Activated naive CD8-positive, alpha-beta T cell treated with anti-CD3 and anti-CD28 coated beads, Interleukin-2, amount 50 U/mL, for 24 hours (primary cell): Measurements from ENCODE around the gene NLRP14.

Experiments
- ATAC-seq: fragments of 150-1000 bp; cut with Tn5 transposase; one replicate; pipeline ENCODE4 v1.10.0; 2021
- DNase-seq: peaks from one replicate; pipeline ENCODE4 v3.0.0; 2021
- H3K27ac Mint-ChIP-seq: one replicate; pipeline ENCODE4 v1.8.0; 2021; ENCODE audit warnings: mild to moderate bottlenecking, mixed read lengths
- H3K27me3 Mint-ChIP-seq: one replicate; pipeline ENCODE4 v1.8.0; 2021; ENCODE audit warnings: mixed read lengths
- H3K36me3 Mint-ChIP-seq: one replicate; pipeline ENCODE4 v1.8.0; 2021; ENCODE audit warnings: low read depth, mixed read lengths
- H3K4me1 Mint-ChIP-seq: one replicate; pipeline ENCODE4 v1.8.0; 2021; ENCODE audit warnings: mixed read lengths
- H3K4me3 Mint-ChIP-seq: one replicate; pipeline ENCODE4 v1.8.0; 2021; ENCODE audit warnings: mild to moderate bottlenecking, moderate library complexity, mixed read lengths
- H3K9me3 Mint-ChIP-seq: one replicate; pipeline ENCODE4 v1.8.0; 2021; ENCODE audit warnings: mixed read lengths

NLRP14 gene

GRCh38 chr11:7020183-7020917, at the start of gene NLRP14, which contains the start of gene ZNF214:
TSS of gene NLRP14 (plus strand) at chr11:7020479. CDS start at chr11:7038587, 18,108 bp downstream.
TSS of gene ZNF214 (minus strand) at chr11:7020346. CDS start at chr11:7002835, 17,511 bp downstream.
- peaks cover 30% of the 10 kb centered on the region for H3K27me3 Mint-ChIP-seq
- H3K4me3 Mint-ChIP-seq, result peak within 1 kb of the TSS; percentile 24
- H3K27ac Mint-ChIP-seq, result no peak within 1 kb of the TSS
- ATAC-seq (no peak), DNase-seq (no peak)
- no peaks in the 10 kb centered on the region for H3K9me3 Mint-ChIP-seq
- no peaks in the 10 kb centered on the region for H3K36me3 Mint-ChIP-seq
- H3K4me1 Mint-ChIP-seq, result peaks cover 2% of the 10 kb centered on the region

GRCh38 chr11:6979365-6979764, 40.9 kb upstream of the NLRP14 start:
- Mint-ChIP-seq H3K36me3 (no peaks in the 10 kb centered on the region), H3K4me3 (no peak overlapping the region), H3K4me1 (no peaks in the 10 kb centered on the region), H3K27ac (no peak overlapping the region), H3K9me3 (no peaks in the 10 kb centered on the region), H3K27me3 (peaks cover 3% of the 10 kb centered on the region)
- DNase-seq (no peak), ATAC-seq (no peak)

- H3K4me1 Mint-ChIP-seq, result no peaks in the 10 kb centered on the region
- no peaks in the 10 kb centered on the region for H3K9me3 Mint-ChIP-seq
Observed at GRCh38 chr11:6986487-6986886, 33.8 kb upstream of the NLRP14 start.

GRCh38 chr11:6988506-6988905, 31.8 kb upstream of the NLRP14 start:
- ATAC-seq, result no peak
- Mint-ChIP-seq H3K27ac (no peak overlapping the region), H3K27me3 (no peaks in the 10 kb centered on the region)

More at GRCh38 chr11:6986487-6986886, 33.8 kb upstream of the NLRP14 start:
- DNase-seq (no peak), ATAC-seq (no peak)
- Mint-ChIP-seq H3K27me3 (peaks cover 2% of the 10 kb centered on the region), H3K4me3 (no peak overlapping the region), H3K27ac (no peak overlapping the region), H3K36me3 (no peaks in the 10 kb centered on the region)

GRCh38 chr11:6991227-6991626, 29.1 kb upstream of the NLRP14 start:
- Mint-ChIP-seq H3K36me3 (no peaks in the 10 kb centered on the region), H3K4me3 (no peak overlapping the region), H3K27ac (no peak overlapping the region), H3K4me1 (no peaks in the 10 kb centered on the region), H3K27me3 (peaks cover 5% of the 10 kb centered on the region), H3K9me3 (no peaks in the 10 kb centered on the region)
- DNase-seq, result no peak
- ATAC-seq, result no peak

More at GRCh38 chr11:6988506-6988905, 31.8 kb upstream of the NLRP14 start:
- Mint-ChIP-seq H3K9me3 (no peaks in the 10 kb centered on the region), H3K4me1 (no peaks in the 10 kb centered on the region), H3K36me3 (no peaks in the 10 kb centered on the region), H3K4me3 (no peak overlapping the region)
- DNase-seq, result no peak

- Mint-ChIP-seq H3K4me1 (no peaks in the 10 kb centered on the region), H3K27ac (no peak overlapping the region), H3K36me3 (no peaks in the 10 kb centered on the region), H3K9me3 (no peaks in the 10 kb centered on the region), H3K27me3 (peaks cover 5% of the 10 kb centered on the region), H3K4me3 (no peak overlapping the region)
- DNase-seq, result no peak
- no peak for ATAC-seq
Observed at GRCh38 chr11:6992026-6992425, 28.3 kb upstream of the NLRP14 start.

GRCh38 chr11:6992457-6993417, 27.5 kb upstream of the NLRP14 start:
- ATAC-seq (no peak), DNase-seq (no peak)
- H3K27me3 Mint-ChIP-seq, result peaks cover 5% of the 10 kb centered on the region
- no peaks in the 10 kb centered on the region for H3K36me3 Mint-ChIP-seq
- no peak overlapping the region for H3K4me3 Mint-ChIP-seq
- no peak overlapping the region for H3K27ac Mint-ChIP-seq
- H3K4me1 Mint-ChIP-seq, result no peaks in the 10 kb centered on the region
- H3K9me3 Mint-ChIP-seq, result no peaks in the 10 kb centered on the region

GRCh38 chr11:6995703-6996102, 24.6 kb upstream of the NLRP14 start:
- Mint-ChIP-seq H3K36me3 (no peaks in the 10 kb centered on the region), H3K4me3 (no peak overlapping the region), H3K27ac (no peak overlapping the region), H3K4me1 (no peaks in the 10 kb centered on the region), H3K9me3 (no peaks in the 10 kb centered on the region), H3K27me3 (peaks cover 11% of the 10 kb centered on the region)
- ATAC-seq (no peak), DNase-seq (no peak)

- no peak overlapping the region for H3K4me3 Mint-ChIP-seq
- DNase-seq, result no peak
- H3K27me3 Mint-ChIP-seq, result peaks cover 10% of the 10 kb centered on the region
Observed at GRCh38 chr11:7004482-7004881, 15.8 kb upstream of the NLRP14 start.

GRCh38 chr11:7014118-7014517, 6.2 kb upstream of the NLRP14 start:
- no peaks in the 10 kb centered on the region for H3K36me3 Mint-ChIP-seq

More at GRCh38 chr11:7004482-7004881, 15.8 kb upstream of the NLRP14 start:
- Mint-ChIP-seq H3K9me3 (no peaks in the 10 kb centered on the region), H3K36me3 (no peaks in the 10 kb centered on the region), H3K4me1 (no peaks in the 10 kb centered on the region), H3K27ac (no peak overlapping the region)
- no peak for ATAC-seq

GRCh38 chr11:7016011-7016410, 4.3 kb upstream of the NLRP14 start:
- Mint-ChIP-seq H3K36me3 (no peaks in the 10 kb centered on the region), H3K27ac (no peak overlapping the region), H3K9me3 (no peaks in the 10 kb centered on the region), H3K4me3 (no peak overlapping the region), H3K4me1 (peaks cover 2% of the 10 kb centered on the region), H3K27me3 (peaks cover 26% of the 10 kb centered on the region)
- DNase-seq (no peak), ATAC-seq (no peak)

More at GRCh38 chr11:7014118-7014517, 6.2 kb upstream of the NLRP14 start:
- ATAC-seq (no peak), DNase-seq (no peak)
- H3K27ac Mint-ChIP-seq, result no peak overlapping the region
- H3K27me3 Mint-ChIP-seq, result peaks cover 10% of the 10 kb centered on the region
- H3K4me1 Mint-ChIP-seq, result no peaks in the 10 kb centered on the region
- H3K9me3 Mint-ChIP-seq, result no peaks in the 10 kb centered on the region
- no peak overlapping the region for H3K4me3 Mint-ChIP-seq

- ATAC-seq, result no peak
- Mint-ChIP-seq H3K27ac (no peak overlapping the region), H3K9me3 (no peaks in the 10 kb centered on the region), H3K4me1 (peaks cover 2% of the 10 kb centered on the region), H3K4me3 (peak overlapping the region; percentile 24), H3K36me3 (no peaks in the 10 kb centered on the region), H3K27me3 (peaks cover 28% of the 10 kb centered on the region)
- DNase-seq, result no peak
Observed at GRCh38 chr11:7019500-7020182, 638 bp upstream of the NLRP14 start.

GRCh38 chr11:7021318-7021717, 1.0 kb downstream of the NLRP14 start:
- H3K27ac Mint-ChIP-seq, result no peak overlapping the region
- DNase-seq, result no peak

GRCh38 chr11:7028141-7028540, 7.9 kb downstream of the NLRP14 start:
- Mint-ChIP-seq H3K4me1 (no peaks in the 10 kb centered on the region), H3K27me3 (peaks cover 2% of the 10 kb centered on the region), H3K4me3 (no peak overlapping the region), H3K27ac (no peak overlapping the region), H3K36me3 (no peaks in the 10 kb centered on the region), H3K9me3 (no peaks in the 10 kb centered on the region)
- ATAC-seq (no peak), DNase-seq (no peak)

More at GRCh38 chr11:7021318-7021717, 1.0 kb downstream of the NLRP14 start:
- Mint-ChIP-seq H3K36me3 (no peaks in the 10 kb centered on the region), H3K9me3 (no peaks in the 10 kb centered on the region), H3K4me1 (peaks cover 2% of the 10 kb centered on the region), H3K27me3 (peaks cover 30% of the 10 kb centered on the region), H3K4me3 (no peak overlapping the region)
- ATAC-seq, result no peak
